Transverse colon (tissue), 3 donors: Measurements from ENCODE around the gene PSTPIP2.

Experiments used
- CTCF ChIP-seq, 5 experiments: fragments of 200-600 bp in 3 of 5; fragments of 450-650 bp in 2 of 5; sonication (generic) in 3 of 5; IDR thresholded peaks; 1 replicate in 2 of 5; 2 replicates in 3 of 5; pipeline ENCODE4 v1.5.1; 2016 to 2017; ENCODE audit warnings: antibody characterized with exemption in 5 of 5, inconsistent platforms in 3 of 5, mild to moderate bottlenecking in 2 of 5, moderate library complexity in 1 of 5
- EP300 ChIP-seq: sonication (generic); formaldehyde crosslinking; IDR thresholded peaks from one replicate; pipeline ENCODE4 v1.6.1; 2017; ENCODE audit warnings: antibody characterized with exemption, low read depth
- POLR2A ChIP-seq: fragments of 450-650 bp; IDR thresholded peaks from one replicate; pipeline ENCODE4 v1.6.1; 2016; ENCODE audit warnings: antibody characterized with exemption, mild to moderate bottlenecking, moderate library complexity

- TF ChIP-seq EP300 (no peak), CTCF (IDR thresholded peaks at IDR 0.05) (no peak), POLR2A (no peak)
These were observed 36.1 kb downstream of the PSTPIP2 start for GRCh38 chr18:46035696-46036680.
